Measurements from ENCODE around the gene MGLL.
"Not testable (repeated sequence)": the region's sequence is repeated elsewhere in the genome, so short reads cannot be mapped to it uniquely, and the experiment has no call there.

MGLL gene

GRCh38 chr3:127682561-127682960 is 139.8 kb downstream of the MGLL start:
- DNase-seq, result no peak

GRCh38 chr3:127682175-127682554 is 140.2 kb downstream of the MGLL start:
- not testable (repeated sequence) for DNase-seq

DNA sequence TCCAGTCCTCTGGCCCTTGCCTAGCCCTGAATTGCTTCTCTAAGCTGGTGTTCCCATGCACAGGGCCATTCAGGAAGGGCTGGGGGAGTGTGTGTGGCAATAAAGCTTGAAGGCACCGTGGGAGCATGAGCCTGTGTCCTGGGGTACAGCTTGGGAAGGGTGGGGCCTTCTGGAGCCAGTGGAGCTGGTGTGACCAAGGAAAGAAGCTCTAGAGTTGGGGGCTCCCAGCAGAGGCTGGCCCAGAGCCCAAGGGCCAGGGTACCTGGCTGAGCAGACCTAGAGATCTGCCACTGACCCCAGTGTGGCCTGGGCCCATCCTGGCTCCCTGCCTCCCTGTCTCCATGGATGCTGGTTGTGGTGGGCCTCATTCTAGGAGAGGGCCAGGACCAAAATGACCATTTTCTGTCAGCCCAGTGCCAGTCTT is 141.5 kb downstream of the MGLL start:
- DNase-seq, result no peak

DNA sequence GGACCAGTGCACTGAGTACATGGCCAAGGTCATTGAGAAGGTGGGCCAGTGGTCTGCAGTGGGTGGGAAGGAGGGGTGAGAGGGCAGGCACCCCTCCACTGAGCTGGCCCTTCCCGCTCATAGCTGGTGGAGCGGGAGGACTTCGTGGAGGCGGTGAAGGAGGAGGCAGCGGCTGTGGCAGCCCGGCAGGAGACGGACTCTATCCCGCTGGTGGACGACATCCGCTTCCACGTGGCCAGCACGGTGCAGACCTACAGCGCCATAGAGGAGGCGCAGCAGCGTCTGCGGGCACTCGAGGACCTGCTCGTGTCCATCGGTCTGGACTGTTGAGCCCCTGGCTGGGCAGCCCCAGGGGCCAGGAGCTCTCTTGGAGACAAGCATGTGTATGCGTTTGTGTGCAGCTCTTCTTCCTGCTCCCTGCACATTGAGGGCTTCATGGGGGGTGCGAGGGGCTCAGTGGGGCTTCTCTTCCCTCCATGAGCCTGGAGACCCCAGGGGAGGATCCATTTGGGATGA is 142.1 kb downstream of the MGLL start:
- DNase-seq, result no peak

DNA sequence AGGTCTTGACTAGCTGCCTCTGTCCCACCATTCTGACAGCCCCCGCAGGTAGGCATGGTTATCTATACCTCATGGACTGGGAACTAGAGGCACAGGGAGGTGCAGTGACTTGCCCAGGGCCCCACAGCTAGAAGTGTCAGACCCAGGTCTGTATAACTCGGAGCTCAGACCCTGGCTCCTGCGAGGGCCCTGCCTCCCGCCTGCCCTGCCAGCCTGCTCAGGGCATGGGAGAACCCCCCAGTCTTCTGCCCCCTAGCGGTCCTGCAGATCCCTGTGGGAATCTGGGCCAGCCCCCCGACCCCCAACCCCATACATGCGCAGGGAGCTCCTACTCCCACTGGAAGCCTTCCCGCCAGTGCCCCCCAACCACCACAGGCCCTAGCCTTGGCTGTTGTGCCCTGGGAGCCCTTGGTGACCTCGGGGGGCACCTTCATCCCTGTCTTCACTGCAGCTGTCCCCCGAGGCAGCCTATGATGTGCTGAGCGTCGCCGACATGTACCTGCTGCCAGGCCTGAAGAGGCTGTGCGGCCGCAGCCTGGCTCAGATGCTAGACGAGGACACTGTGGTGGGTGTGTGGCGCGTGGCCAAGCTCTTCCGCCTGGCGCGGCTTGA is 142.7 kb downstream of the MGLL start:
- no peak for DNase-seq

GRCh38 chr3:127678611-127679533 is 143.4 kb downstream of the MGLL start:
- no peak for DNase-seq

DNA sequence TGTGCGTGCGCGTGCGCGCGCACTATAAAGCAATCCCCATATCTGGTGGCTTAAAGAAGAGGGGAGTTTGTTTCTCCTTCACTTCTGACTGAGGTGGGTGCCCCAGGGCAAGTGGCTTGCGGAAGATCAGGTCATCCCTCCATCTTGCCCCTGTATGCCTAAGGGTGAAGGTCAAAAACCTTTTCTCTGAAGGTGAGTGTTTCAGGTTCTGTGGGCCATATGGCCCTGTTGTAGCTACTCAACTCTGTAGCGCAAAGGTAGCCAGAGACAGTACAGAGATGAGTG is 144.1 kb downstream of the MGLL start:
- no peak for DNase-seq

GRCh38 chr3:127677541-127678314 is 144.6 kb downstream of the MGLL start:
- no peak for DNase-seq

- DNase-seq, result no peak
Measured at GRCh38 chr3:127676921-127677351, 145.4 kb downstream of the MGLL start.

DNA sequence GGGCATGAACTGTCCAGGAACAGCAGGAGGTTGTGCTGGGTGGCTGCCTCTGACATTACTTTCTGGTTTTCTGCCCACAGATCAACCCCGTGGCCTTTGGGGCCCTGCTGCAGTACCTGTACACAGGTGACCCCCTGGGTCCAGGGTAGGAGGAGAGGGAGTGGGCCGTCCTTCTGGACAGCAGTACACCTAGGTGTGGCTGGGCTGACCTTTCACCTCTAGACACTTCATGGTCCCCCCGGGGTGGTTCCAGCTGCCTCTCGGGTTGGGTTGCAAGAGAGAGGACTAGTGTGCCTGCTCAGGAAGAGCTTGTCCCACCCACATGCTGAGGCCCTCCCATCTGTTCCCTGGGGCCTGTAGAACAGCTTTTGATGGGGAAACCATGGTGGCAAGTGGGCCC is 145.9 kb downstream of the MGLL start:
- no peak for DNase-seq

DNA sequence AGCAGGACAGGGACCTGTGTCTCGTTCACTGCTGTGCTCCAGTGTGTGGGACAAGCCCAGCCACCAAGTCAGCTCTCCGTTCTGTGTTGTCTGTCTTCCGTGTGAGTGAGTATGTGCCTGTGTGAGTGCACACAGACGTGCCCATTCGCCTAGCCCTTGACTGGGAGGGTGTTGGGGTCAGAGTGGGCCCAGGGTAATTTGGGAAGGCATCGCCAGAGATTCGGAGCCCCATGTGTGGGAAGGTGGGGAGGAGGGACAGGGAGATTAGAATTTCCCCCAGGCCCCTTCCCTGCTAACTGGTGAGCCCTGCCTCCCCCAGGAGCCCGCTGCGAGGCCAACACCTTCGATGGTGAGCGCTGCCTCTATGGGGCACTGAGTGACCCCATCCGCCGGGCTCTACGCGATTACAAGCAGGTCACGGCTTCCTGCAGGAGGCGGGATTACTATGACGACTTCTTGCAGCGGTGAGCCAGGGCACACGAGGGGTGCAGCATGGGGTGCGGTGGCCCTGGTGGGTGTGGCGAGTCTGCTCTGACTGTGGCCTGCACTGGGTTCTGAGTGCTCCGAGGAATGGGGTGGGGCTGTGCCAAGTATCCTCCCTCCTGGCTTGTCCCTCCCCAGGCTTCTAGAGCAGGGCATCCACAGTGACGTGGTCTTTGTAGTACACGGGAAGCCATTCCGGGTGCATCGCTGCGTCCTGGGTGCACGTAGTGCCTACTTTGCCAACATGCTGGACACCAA is 146.5 kb downstream of the MGLL start:
- no peak for DNase-seq

DNA sequence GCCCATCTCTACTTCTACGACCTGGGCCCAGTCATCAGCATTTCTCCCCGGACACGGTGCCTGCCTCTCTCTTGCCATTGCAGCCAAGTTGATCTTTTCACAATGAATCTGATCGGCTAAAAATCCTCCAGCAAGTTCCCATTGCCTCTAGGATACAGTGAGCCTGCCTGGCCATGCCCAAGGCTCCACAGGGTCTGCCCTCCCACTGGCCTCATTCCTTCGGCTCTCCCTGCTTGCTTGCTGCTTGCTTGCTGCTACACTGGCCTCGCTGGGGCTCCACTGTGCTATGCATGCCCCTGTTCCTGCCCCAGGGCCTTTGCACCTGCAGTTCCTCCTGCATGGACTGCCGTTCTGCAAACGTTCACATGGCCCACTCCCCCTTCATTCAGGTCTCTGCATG is 147.5 kb downstream of the MGLL start:
- DNase-seq, result no peak

GRCh38 chr3:127674101-127674721 is 148.1 kb downstream of the MGLL start:
- DNase-seq, result no peak

DNA sequence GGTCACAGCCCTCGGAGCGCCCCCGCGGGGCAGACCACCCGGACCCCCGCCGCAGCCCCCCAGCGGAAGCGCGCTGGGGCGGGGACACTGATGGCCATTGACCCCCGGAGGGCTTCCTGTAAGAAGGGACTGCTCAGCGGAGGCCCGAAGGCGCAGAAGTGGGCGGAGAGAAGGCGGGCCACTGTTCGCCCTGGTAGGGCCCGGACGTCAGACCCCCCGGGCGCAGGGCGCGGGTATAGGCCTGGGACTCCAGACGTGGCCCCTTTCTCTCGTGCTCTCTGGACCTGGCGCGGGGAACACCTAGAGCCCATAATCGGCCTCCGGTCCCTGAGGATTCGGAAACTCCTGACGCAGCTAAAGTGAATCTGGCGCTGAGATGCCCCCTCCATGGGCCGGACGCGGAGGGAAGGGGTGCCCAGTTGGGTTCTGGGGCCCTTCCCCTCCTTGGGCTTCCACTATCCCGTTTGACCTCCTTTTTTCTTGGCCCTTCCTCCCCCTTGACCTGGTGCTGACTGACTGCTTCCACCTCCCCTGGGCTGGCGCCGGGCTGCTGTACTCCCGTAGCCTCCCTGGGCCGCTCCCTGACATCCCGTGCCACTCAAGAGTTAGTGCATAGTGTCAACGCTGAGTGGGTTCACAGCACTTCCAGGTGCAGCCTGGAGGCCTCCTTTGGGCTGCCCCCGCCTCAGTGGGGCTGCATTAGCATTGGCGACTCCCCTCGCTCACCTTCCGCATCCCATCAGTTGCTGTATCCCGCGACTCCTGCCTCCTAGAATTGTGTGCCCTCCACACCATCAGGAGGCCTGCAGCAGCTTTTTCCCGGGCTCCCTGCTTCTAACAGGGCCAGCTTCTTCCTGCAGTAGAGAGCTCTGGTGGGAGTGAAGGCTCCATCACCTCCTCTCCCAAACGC is 148.9 kb downstream of the MGLL start:
- peak in 1 of 2 experiments; percentile 17 for DNase-seq

- DNase-seq, result peak in 1 of 2 experiments; percentile 18
Measured at GRCh38 chr3:127672429-127673190, 149.7 kb downstream of the MGLL start, which contains the start of gene ABTB1. Gene ABTB1, plus strand, starts transcription at chr3:127672952. Its CDS starts 74 bp downstream, at chr3:127673026.

- DNase-seq, result no peak
Measured at GRCh38 chr3:127671523-127672428, 150.5 kb downstream of the MGLL start.

GRCh38 chr3:127670761-127671522 is 151.4 kb downstream of the MGLL start:
- no peak for DNase-seq

- DNase-seq, result no peak
Measured at GRCh38 chr3:127670229-127670559, 152.1 kb downstream of the MGLL start.

Data from cerebellar nuclear complex (tissue), 1 donor.